NCI-H128 (cell line): ENCODE data around the gene ZNF652.
"Not testable (repeated sequence)": the region's sequence is repeated elsewhere in the genome, so short reads cannot be mapped to it uniquely, and the experiment has no call there.

Experiments
- DNase-seq: peaks from one replicate; lab custom pipeline; 2025; ENCODE audit not compliant: unreplicated experiment; lab: John Stamatoyannopoulos, UW

The ZNF652 gene

DNA sequence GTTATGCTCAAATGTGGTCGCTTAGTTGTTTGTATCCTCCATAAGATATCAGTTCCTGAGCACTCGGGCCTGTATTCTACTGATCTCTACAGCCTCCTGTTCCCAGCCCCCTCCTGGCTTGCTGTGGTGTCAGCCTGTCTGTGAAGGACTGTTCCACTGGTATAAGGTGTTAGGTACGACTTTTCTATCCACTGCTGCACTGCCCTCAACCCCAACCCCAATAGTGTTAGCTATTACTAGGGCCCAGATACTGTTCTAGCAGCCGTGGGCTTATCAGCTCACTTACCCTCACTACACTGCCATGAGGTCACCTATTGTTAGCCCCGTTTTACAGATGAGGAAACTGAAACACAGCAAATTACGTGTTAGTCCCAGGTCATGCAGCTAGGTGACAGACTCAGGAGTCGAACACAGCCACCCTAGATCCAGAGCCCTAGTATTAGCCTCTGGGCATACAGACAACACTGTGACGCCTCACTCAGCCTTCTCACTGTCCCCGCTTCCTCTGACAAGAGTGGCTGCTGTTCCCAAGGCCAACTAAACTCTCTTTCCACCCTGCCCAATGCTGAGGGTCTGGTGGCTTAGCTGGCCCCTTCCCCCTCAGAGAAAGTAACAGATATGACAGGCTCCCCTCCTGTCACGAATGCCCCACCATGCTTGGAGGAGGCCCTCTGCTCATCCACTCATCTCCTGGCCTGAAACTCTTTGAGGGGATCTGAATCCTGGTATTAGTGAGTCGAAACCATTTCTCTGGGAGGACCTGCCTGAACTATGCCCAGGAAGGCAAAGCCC is 25.6 kb upstream of the ZNF652 start:
- DNase-seq, result no peak

DNA sequence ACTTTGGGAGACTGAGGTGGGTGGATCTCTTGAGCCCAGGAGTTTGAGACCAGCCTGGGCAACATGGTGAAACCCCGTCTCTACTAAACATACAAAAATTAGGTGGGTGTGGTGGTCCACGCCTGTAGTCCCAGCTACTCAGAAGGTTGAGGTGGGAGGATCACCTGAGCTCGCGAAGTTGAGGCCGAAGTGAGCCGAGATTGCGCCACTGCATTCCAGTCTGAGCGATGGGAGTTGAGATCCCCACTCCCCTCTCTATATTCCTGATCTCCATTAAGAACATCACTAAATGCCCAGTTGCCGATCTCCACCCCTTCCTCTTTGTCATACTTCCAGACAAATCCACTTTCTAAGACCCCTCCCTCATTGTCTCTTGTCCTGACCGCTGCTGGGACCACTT is 24.3 kb upstream of the ZNF652 start:
- no peak for DNase-seq

DNA sequence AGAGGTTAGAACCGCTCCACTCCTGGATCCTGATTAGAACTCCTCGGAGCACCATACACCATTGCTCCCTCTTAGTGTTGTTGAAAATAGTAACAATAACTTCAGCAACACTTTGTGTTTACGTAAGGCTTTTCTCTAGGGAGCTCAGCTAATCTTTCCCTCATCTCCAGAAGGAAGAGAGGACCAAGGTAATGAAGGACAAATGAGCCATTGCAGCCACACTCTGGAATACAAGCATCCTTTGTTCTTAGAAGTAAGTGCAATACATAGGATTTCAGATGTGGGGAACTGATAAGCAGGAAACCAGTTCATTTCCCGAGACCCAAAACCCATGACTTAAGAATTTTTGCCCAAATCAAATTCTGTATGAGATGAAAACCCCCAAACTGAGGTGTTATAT is 22.9 kb upstream of the ZNF652 start:
- no peak for DNase-seq

DNA sequence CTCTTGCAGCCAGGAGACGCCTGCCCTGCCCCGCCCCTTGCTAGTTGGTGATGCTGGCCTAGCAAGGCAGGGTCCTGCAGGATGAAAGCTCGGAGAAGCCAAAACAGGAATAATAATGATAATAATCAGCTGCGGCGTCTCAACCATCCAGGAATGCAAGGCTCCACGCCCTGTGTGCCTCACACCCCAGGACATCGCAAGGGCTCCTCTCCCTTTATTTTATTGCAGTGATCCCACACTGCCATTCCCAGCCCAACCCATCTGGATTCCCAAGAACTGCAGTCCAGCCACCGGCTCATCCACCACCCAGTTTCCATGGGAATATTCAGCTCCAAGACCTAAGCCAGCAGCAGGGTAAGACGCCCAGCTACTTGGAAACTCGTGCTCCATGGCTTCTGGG is 21.0 kb upstream of the ZNF652 start:
- no peak for DNase-seq

DNA sequence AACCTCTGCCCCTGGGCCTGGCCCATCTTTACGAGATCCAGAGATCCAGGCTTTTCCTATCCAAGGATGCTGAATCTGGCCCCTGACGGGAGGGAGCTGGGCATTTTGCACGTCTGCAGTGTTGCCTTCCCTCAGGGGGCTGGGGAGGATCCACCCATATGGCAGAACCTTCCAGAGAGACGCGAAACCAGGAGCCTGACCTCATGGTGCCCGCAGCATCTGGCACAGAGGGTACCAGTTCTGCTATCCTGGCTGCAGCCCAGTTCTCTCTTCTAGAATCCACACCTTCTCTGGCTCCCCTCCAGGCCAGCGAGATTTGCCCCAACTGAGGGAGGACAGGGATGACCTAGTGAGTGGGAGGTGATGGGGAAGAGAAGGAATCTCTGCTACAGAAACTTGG is 20.5 kb upstream of the ZNF652 start:
- no peak for DNase-seq

DNA sequence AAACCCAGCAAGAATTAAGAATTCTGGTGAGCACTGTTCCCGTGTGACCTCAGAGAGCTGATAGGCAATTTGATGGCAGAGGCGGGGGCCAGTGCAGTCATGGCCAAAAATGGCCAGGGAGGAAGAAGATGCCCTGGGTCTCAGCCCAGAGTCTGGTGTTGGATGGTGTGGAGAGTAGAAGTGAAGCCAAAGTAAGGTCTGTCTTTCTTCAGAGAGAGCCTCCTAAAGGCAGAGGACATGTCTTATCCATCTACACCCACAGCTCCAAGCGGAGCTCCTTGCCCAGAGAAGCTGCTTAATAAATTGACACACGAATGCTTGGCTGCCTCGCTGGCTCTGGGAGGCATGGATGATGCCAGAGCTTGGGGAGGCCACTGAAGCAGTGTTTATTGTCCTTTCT is 19.7 kb upstream of the ZNF652 start:
- no peak for DNase-seq

DNA sequence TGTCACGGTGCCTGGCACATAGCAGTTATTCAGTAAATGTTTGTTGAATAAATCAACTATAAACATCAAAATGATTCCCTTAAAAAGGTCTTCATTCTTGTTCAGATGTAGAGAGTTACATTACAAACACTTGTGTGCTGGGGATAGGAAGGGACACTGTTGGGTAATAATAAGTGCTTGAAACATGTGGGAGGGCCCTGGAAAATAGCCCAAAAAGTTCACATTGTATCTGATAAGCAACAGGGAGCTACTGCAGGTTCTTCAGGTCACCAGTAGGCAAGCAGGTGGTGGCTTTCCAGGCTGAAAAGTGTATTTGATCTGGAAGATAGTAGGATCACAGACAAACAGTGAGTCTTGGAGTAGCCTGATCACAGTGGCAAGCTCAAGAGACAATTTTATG is 19.0 kb upstream of the ZNF652 start:
- no peak for DNase-seq

DNA sequence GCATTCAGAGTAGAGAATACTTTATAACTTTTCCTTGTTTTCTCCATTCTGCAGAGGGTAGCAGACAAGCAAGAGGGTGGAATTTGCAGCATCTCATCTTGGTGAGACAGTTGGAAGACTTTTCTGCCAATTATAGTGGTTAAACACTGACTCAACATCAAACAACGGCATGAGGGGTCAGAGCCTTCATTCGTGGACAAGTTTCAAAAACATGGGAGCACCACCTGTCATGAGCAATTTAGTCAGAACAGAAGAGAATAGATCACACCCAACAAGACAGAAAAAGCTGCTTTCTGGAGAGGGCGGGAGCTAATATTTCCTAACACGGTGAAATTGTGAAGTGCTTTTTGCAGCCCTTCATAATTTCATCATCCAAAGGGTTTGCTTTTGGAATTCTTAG is 17.9 kb upstream of the ZNF652 start:
- no peak for DNase-seq

DNA sequence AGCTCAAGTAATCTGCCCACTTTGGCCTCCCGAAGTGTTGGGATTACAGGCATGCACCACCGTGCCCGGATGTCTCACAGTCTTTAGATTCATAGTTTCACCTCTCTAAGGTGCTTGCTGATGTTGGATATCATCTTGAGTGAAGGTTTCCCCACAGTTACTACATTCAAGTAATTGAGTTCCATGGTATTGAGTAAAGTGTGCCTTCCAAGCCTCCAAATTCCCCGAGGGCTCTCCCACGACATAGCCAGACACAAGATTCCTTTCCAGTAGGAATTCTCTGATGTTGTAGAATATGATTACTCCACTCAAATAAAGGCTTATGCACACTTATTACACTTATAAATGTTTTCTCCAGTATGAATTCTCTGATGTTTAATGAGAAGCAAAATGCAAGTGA is 16.3 kb upstream of the ZNF652 start:
- no peak for DNase-seq

DNA sequence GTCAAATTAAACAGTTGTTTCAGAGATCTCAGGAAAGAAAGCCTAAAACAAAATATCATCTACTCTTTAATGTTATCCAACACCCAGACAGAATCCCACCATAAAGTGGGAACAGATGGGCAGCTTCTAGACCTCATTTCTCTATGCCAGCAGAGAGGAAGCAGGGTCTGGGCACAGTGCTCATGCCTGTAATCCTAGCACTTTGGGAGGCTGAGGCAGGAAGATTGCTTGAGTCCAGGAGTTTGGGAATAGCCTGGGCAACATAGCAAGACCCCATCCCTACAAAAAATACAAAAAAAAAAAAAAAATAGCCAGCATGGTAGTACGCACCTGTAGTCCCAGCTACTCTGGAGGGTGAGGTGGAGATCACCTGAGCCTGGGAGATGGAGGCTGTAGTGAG is 13.5 kb upstream of the ZNF652 start:
- DNase-seq, result no peak

DNA sequence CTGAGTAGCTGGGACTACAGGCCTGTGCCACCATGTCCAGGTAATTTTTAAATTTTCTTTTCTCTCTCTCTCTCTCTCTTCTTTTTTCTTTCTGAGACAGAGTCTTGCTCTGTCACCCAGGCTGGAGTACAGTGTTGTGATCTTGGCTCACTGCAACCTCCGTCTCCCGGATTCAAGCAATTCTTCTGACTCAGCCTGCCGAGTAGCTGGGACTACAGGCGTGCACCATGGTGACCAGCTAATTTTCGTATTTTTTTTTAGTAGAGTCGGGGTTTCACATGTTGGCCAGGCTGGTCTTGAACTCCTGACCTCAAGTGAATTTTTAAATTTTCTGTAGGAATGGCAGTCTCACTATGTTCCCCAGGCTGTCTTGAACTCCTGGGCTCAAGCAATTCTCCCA is 11.1 kb upstream of the ZNF652 start:
- DNase-seq, result no peak

DNA sequence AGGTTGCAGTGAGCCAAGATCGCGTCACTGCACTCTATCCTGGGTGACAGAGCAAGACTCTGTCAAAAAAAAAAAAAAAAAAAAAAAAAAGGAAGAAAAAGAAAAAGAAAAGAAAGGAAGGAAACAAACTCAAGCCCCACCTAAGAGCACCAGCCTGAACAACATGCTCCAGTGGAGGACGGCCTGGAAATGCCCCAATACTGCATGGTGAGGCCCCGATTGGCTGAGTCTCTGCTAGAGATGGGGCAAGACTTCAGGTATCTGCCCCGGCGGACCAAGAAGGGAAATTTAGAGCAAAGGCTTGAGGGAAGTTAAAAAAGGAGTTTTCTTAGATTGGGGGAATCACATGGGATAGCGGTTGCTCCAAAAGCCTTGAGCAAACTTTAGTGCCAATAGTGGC is 10.4 kb upstream of the ZNF652 start:
- DNase-seq, result no peak

DNA sequence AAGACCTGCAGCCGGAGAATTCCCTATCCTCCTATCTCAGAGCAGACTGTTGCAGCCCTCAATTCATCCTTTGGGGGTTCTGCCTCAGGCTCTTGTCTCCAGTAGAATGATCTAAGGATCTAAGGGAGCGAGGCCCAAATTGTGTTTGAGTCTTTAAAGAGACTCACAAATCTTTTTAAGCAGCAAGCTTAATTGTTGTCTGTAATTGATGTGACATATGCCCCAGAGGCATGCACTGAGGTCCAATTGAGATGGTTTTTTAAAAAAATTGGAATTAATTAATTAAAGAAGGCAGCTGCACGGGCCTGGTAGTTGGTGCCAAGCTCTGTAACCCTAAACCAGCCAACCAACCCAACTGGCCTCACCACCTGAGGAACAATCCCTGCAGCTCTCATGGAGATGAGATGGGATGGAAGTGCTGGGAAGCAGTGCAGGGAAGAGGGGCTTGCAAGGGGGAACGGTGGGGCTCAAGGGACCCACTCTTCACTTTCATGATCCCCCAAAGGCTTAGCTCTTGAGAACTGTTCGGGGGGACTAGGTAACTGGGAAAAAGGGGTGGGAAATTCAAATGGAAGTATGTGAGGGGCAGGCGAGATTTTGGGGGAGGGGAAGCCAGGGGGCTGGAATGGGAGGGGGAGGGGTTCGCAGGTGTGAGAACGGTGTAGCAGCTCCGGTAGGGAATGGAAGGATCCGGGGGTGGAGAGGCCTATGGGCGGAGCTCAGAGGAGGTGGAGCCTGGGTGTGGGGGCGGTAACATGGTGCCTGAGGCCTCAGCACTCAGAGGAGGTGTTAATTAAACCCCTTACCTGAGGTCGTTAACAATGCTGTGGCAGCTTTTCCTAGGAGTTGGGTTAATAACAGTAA is 9.2 kb upstream of the ZNF652 start:
- no peak for DNase-seq

DNA sequence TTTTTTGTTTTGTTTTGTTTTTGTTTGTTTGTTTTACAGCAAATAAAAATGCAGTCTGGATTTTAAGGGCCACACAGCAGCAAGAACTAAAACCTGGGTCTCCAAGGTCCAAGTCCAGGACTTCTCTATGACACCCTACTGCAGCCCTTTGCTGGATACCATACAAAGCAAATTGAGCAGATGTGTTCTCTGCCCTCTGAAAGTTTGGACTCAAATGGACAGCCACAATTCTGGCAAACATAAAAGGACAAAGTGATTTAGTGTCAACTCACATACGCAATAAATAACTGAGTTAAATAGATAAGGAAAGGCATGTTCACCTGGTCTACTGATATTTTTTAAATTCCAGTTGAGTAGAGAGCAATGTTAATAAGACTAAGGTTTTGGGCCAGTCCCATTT is 7.7 kb upstream of the ZNF652 start:
- DNase-seq, result no peak

DNA sequence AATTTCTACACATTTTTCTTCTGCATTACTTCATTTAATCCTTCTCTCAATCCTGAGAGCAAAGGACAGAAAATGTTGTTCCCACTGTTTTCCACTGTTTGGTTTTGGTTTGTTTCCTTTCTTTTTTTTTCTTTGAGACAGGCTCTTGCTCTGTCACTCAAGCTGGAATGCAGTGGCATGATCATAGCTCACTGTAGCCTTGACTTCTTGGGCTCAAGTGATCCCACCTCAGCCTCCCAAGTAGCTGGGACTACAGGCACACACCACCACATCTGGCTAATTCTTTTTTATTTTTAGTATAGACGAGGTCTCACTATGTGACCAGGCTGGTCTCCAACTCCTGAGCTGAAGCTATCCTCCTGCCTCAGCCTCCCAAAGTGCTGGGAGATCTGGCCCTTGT is 7.0 kb upstream of the ZNF652 start:
- no peak for DNase-seq

DNA sequence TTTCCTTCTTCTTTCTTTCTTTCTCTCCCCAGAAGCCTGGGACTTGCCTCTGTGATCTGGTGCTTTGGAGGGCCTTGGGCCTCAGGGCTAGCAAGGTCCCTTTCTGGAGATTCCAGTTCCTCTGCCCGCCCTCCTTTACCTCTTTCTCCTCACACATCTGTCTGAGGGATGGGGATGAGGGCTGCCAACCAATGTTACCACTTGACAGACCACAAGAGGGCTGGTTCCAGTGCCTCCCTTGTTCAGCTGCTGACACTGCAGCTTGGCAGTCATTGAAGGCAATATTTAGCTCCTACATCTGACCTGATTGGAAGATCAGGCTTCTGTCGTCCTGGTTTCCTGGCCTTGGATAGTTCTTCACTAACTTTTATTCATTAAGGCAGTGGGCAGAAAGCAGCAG is 3.6 kb upstream of the ZNF652 start:
- no peak for DNase-seq

DNA sequence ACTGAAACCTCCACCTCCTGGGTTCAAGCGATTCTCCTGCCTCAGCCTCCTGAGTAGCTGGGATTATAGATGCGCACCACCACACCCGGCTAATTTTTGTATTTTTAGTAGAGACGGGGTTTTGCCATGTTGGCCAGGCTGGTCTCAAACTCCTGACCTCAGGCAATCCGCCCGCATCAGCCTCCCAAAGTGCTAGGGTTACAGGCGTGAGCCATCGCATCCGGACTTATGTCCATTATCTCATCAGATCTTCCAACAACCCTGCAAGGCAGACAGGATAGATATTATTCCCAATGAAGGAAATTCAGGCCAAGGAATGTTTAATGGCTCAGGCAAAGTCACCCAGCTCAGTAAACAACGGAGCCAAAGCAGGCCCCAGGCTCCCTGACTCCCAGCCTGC is 3.1 kb upstream of the ZNF652 start:
- not testable (repeated sequence) for DNase-seq

DNA sequence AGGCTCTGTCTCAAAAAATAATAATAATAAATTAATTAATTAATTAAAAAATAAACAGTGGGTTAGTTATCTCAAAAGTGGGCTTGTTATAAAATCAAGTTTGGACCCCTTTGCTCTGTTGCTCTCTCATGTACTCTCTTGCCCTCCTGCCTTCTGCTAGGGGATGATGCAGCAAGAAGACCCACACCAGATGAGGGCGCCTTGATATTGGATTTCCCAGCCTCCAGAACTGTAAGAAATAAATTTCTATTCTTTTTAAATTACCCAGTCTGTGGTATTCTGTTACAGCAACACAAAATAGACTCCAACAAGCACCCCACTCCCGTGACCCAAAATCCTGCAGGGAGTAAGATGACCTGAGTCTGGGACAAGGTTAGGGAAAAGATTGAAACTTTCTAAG is 2.1 kb upstream of the ZNF652 start:
- no peak for DNase-seq

DNA sequence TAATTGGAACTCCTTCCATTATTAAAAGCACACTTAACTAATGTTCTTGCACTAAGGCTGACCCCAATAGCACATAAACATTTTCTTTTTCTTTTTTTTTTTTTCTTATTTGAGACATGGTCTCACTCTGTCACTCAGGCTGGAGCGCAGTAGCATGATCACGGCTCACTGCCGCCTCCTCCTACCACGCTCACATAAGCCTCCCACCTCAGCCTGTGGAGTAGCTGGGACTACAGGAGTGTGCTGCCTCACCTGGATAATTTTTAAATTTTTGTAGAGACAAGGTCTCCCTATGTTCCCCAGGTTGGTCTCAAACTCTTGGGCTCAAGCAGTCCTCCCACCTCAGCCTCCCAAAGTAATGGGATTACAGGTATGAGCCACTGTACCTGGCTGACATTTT is 1.2 kb upstream of the ZNF652 start:
- no peak for DNase-seq

DNA sequence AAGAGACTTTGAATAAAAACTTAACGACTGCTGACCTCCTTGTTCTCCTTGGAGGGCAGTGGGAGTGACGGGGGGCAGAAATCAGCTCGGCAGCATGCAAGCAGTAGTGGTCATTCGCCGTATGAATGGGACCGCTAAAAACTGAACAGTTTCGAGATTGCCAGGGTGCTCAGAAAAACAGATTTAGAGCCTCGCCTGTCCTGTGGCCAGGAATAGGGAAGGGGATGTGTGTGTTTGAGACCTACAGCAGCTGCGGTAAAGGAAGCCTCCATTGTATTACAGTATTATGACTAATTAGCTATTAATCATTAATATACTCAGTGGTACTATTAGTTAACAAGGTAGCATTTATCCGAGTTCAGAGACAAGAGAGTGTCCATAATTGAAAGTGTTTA is 670 bp upstream of the ZNF652 start:
- DNase-seq, result no peak

DNA sequence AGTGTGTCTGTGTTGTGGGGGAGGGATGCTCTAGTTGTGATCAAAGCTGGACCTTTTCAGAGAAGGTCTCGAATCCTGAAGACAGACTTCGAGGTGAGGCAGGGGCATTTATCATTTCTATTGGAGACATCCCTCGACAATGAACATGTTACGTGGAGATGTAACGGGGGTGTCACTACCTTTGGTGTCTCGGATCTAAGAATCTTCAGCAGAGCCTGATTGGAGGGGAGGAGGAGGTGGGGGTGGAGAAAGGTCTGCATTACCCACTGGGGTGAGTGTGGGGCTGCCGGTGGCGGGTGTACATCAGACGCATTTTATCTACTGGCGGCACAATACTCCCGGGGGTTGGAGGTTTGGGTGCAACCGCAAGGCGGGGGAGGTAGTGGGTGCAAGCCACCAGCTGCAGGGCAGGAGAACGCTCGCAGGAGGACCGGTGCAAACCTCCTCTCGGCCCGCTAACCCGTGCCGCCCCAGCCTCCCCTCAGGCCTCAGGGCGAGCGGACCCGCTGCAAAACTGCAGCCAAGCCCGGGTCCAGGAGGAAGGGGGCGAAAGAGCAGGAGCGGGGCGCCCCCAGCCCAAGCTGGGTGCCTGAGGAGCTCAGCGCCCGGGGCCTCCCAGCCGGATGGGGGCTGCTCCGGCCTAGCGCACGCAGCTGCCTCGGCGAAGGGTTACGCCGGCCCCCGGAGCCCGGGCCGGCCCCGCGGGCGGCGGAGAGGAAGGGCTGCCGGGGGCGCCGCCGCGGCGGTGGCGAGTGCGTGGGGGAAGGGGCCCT is 735 bp downstream of the ZNF652 start:
- peak; percentile 13 for DNase-seq

DNA sequence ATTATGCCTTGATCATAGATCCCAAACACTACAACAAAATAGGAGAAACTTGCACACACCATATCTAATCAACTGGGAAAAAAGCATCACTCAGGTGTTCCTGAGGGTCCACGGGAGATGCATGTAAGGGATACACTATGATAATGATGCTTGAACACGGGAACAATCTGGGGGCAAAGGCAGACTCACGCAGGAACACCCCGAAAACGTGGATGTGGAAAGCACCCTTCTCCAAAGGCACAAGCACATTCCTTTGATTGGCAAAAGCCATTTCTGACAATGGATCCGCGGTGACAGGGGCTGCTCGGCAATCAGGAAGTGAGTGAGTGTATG is 1.3 kb downstream of the ZNF652 start:
- no peak for DNase-seq
